A673 (cell line): Measurements from ENCODE around the gene IL19.

Experiments used
- CTCF ChIP-seq: fragments of 300-800, 200-600 bp; sonication (generic); conservative IDR thresholded peaks from 2 replicates; pipeline ENCODE4 v1.5.1; 2017; ENCODE audit warnings: low read depth, mild to moderate bottlenecking, antibody characterized with exemption, low read length, moderate library complexity, mixed read lengths
- EZH2 ChIP-seq: fragments of 200-600 bp; sonication (generic); IDR thresholded peaks from 2 replicates; pipeline ENCODE4 v1.6.1; 2017; ENCODE audit warnings: borderline replicate concordance, low read depth, mild to moderate bottlenecking, mixed read lengths, antibody characterized with exemption, low read length; ENCODE audit not compliant: poor library complexity, severe bottlenecking

DNA sequence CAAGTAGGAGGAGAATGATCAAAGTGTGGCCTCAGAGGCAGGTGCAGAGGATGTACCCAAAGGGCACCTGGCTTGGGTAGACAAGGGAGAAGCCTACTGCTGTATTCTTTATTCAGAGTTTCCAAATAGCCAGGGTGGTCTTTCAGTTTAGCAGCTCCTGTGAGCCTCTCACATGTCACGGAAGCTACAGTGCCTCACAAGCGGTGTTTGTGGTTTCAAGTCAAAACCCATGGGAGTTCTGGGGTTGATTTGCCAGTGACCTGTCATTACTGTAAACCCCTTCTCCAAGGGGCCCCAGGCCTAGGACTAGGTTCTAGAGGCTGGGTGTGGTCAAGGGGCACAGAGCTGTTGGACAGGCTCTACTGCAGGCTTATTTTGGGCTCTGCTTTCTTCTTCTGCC, 11.9 kb downstream of the IL19 start:
- TF ChIP-seq CTCF (no peak), EZH2 (no peak)
